Sigmoid colon (tissue), 7 donors: ENCODE data around the gene PDE6A. TPM values are rescaled to one million over a fixed set of nuclear protein-coding genes. Genes with fewer than 3 reads are reported as not detected.
"Not testable (repeated sequence)": the region's sequence is repeated elsewhere in the genome, so short reads cannot be mapped to it uniquely, and the experiment has no call there.

Experiments used
- DNase-seq: peaks from one replicate; pipeline ENCODE4 v3.0.0-alpha.2; 2019
- H3K27ac ChIP-seq, 4 donors: fragments of 200-600 bp; sonication (generic); one replicate each; pipeline ENCODE4 v1.5.1; 2016 to 2019; ENCODE audit warnings: mild to moderate bottlenecking in 1 of 4
- H3K27me3 ChIP-seq, 3 donors: fragments of 200-600 bp; sonication (generic); one replicate each; pipeline ENCODE4 v1.5.1; 2019; ENCODE audit warnings: mild to moderate bottlenecking in 1 of 3
- H3K36me3 ChIP-seq, 4 donors: fragments of 200-600 bp; sonication (generic); one replicate each; pipeline ENCODE4 v1.5.1; 2016 to 2019
- H3K4me1 ChIP-seq, 4 donors: fragments of 200-600 bp; sonication (generic); one replicate each; pipeline ENCODE4 v1.5.1; 2017 to 2019
- H3K4me3 ChIP-seq, 4 donors: fragments of 200-600 bp; sonication (generic); one replicate each; pipeline ENCODE4 v1.5.1; 2017 to 2019; ENCODE audit warnings: mild to moderate bottlenecking in 2 of 4, moderate library complexity in 1 of 4
- H3K9me3 ChIP-seq, 4 donors: fragments of 200-600 bp in 3 of 4; sonication (generic) in 3 of 4; one replicate each; pipeline versions ENCODE4 v1.5.1 to v1.6.1; 2013 to 2019
- EP300 ChIP-seq, 4 donors: sonication (generic); formaldehyde crosslinking; IDR thresholded peaks; one replicate each; pipeline ENCODE4 v1.6.1; 2017; ENCODE audit warnings: antibody characterized with exemption in 4 of 4
- POLR2A ChIP-seq, 2 donors: fragments of 450-650 bp; IDR thresholded peaks; one replicate each; pipeline ENCODE4 v1.6.1; 2016; ENCODE audit warnings: antibody characterized with exemption in 2 of 2, mild to moderate bottlenecking in 2 of 2, moderate library complexity in 2 of 2
- POLR2AphosphoS5 ChIP-seq, 4 donors: sonication (generic); formaldehyde crosslinking; IDR thresholded peaks; one replicate each; pipeline ENCODE4 v1.6.1; 2017; ENCODE audit warnings: antibody characterized with exemption in 4 of 4
- WGBS, 2 donors: extraction: QIAGEN DNeasy Blood & Tissue Kit; methylation state at CpG; one replicate each; pipeline ENCODE4 v1.1.7; 2013; 5-methylcytosine and 5-hydroxymethylcytosine counted together
- intact Hi-C: fragments of 100-400 bp; cut with DNase I; formaldehyde crosslinking; loops from one replicate; pipeline ENCODE4 v1.15.1; 2023
- polyA plus RNA-seq, 3 donors: library from polyadenylated mRNA; stranded (reverse); fragments of 200-250 nt; gene quantifications; one replicate each; pipeline ENCODE4 v1.2.3, GENCODE V29; 2013
- total RNA-seq, 4 donors: library from RNA; depleted of rRNA; stranded (reverse); fragments of >200 nt; gene quantifications; one replicate each; pipeline ENCODE4 v1.1.0, GENCODE V29; 2016
- TF ChIP-seq, protein P1 (sequence below), 4 experiments: fragments of 450-650 bp in 3 of 4; fragments of 200-600 bp in 1 of 4; IDR thresholded peaks; one replicate each; pipeline ENCODE4 v1.5.1; 2016 to 2019; ENCODE audit warnings: antibody characterized with exemption in 4 of 4, mild to moderate bottlenecking in 3 of 4, moderate library complexity in 2 of 4
- donor health status: healthy with polysubstance abuse.
- donor health status: Bipolar disorder and iron deficiency.
- donor health status: healthy.

PDE6A gene
- total and polyA plus RNA-seq, 7 donors, result 1.6 to 2.8 (median 2.4) TPM; not detected in 4

DNA sequence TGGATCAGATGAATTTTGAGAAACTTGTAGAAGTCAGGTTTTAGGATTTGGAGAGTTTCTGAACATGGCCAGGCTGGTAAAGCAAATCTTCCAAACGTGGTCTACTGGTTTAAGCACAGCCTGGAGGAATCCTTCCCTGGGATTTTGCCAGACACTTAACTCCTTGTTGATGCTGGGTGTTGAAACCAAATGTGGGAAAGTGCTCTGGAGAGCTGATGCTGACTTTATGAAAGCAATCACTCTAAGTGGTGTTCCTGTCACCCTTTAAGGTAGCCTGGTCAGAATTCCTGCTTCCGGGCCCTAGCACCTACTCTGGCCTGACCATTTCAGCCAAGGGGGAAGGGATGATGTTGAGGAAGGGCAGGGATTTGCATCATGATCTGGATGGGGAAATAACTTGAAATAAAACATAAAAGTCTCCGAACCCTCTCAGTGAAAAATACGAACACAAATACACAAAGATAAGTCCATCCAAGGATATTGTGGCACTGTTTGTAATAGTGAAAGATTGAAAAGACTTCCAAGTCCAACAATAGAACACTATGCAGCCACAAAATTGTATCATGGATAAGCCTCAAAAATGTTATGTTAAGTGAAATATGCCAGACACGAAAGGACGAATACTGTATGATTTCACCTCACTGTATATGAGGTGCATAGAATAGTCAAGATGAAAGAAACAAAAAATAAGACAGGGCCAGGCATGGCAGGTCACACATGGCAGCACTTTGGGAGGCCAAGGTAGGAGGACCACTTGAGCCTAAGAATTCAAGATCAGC is 57.7 kb downstream of the PDE6A start:
- DNase-seq, result no peak
- Histone ChIP-seq H3K9me3 (no peaks in the 10 kb centered on the region), H3K4me1 (peaks cover 0 to 4% (median 0%) of the 10 kb centered on the region in 4 donors), H3K4me3 (no peak overlapping the region), H3K36me3 (no peaks in the 10 kb centered on the region), H3K27me3 (no peaks in the 10 kb centered on the region), H3K27ac (no peak overlapping the region)
- intact Hi-C loops, result no loop called here
- no peak for TF ChIP-seq POLR2AphosphoS5 (IDR thresholded peaks at IDR 0.05)
- no peak for TF ChIP-seq POLR2A (IDR thresholded peaks at IDR 0.05)
- TF ChIP-seq EP300 (IDR thresholded peaks at IDR 0.05), result no peak
- TF ChIP-seq, protein P1, sequence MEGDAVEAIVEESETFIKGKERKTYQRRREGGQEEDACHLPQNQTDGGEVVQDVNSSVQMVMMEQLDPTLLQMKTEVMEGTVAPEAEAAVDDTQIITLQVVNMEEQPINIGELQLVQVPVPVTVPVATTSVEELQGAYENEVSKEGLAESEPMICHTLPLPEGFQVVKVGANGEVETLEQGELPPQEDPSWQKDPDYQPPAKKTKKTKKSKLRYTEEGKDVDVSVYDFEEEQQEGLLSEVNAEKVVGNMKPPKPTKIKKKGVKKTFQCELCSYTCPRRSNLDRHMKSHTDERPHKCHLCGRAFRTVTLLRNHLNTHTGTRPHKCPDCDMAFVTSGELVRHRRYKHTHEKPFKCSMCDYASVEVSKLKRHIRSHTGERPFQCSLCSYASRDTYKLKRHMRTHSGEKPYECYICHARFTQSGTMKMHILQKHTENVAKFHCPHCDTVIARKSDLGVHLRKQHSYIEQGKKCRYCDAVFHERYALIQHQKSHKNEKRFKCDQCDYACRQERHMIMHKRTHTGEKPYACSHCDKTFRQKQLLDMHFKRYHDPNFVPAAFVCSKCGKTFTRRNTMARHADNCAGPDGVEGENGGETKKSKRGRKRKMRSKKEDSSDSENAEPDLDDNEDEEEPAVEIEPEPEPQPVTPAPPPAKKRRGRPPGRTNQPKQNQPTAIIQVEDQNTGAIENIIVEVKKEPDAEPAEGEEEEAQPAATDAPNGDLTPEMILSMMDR (IDR thresholded peaks at IDR 0.05), result no peak
- 84 to 89% methylated on average over 6 of the region's 6 CpGs for WGBS, 2 donors

DNA sequence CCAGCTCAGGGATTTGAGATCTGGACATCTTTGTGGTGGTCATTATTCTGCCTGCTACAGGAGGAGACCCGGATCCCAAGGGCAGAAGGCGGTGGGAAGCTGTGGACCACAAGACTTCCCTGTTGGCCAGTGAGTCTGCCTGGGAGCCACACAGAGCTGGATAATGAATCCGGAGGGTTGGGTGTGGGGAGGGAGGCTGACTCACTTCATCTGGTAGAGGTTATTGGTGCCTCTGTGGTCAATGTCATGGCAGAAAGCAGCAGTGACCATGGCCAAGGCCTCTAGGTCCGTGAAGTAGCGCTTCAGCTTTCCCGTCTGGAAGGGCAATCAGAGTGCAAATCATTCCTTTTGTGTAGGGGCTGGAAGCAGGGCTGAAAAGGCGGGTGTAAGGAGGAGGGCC is 58.5 kb downstream of the PDE6A start:
- TF ChIP-seq, protein P1 (IDR thresholded peaks at IDR 0.05), result no peak
- TF ChIP-seq POLR2A (IDR thresholded peaks at IDR 0.05) (no peak), EP300 (IDR thresholded peaks at IDR 0.05) (no peak), POLR2AphosphoS5 (IDR thresholded peaks at IDR 0.05) (no peak)
- no peak for DNase-seq
- intact Hi-C loops, result no loop called here
- Histone ChIP-seq H3K27me3 (no peaks in the 10 kb centered on the region), H3K36me3 (no peaks in the 10 kb centered on the region), H3K4me1 (peaks cover 0 to 4% (median 0%) of the 10 kb centered on the region in 4 donors), H3K9me3 (no peaks in the 10 kb centered on the region), H3K27ac (no peak overlapping the region), H3K4me3 (no peak overlapping the region)
- 87 to 91% methylated on average over 7 of the region's 7 CpGs for WGBS, 2 donors

DNA sequence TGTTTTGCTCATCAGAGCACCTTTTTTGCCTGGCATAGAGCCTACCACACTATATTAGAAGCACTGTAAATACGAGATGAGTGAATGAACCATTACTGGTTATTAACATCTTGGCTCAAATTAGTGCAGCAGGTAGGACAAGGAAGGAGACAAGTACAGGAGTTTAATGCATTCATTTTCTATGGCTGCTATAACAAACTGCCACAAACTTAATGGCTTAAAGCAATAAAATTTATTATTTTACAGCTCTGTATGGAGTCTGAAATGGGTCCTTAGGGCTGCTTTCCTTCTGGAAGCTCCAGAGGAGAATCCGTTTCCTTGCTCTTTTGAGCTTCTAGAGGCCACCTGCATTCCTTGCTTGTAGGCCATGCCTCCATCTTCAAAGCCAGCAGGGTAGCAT is 59.1 kb downstream of the PDE6A start:
- no peak for DNase-seq
- Histone ChIP-seq H3K4me1 (peaks cover 0 to 4% (median 0%) of the 10 kb centered on the region in 4 donors), H3K9me3 (no peaks in the 10 kb centered on the region), H3K36me3 (no peaks in the 10 kb centered on the region), H3K4me3 (no peak overlapping the region), H3K27ac (no peak overlapping the region), H3K27me3 (no peaks in the 10 kb centered on the region)
- intact Hi-C loops, result no loop called here
- WGBS, 2 donors, result 13 to 66% methylated on average over 2 of the region's 2 CpGs
- TF ChIP-seq POLR2A (IDR thresholded peaks at IDR 0.05), result no peak
- TF ChIP-seq, protein P1 (IDR thresholded peaks at IDR 0.05), result no peak
- no peak for TF ChIP-seq POLR2AphosphoS5 (IDR thresholded peaks at IDR 0.05)
- TF ChIP-seq EP300 (IDR thresholded peaks at IDR 0.05), result no peak

DNA sequence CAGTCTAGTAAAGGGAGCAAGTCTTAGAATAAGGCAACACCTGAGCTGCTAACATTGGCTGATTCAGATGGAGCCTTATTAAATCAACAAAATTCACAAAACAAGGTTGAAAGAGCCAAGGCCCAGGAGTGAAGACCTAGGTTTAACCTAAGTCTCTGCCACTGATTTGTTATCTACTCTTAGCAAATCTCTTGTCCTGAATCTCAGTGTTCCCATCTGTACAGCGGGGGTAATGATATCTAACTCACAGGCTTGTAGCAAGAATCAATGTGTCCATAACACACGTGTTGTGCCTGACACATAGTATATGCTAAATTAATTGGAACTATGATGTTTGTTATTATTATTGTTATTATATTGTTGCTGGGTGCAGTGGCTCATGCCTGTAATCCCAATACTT is 61.0 kb downstream of the PDE6A start:
- DNase-seq, result no peak
- TF ChIP-seq, protein P1 (IDR thresholded peaks at IDR 0.05), result no peak
- TF ChIP-seq POLR2AphosphoS5 (IDR thresholded peaks at IDR 0.05) (no peak), POLR2A (IDR thresholded peaks at IDR 0.05) (no peak), EP300 (IDR thresholded peaks at IDR 0.05) (no peak)
- intact Hi-C loops, result no loop called here
- H3K36me3 ChIP-seq, result no peaks in the 10 kb centered on the region
- no peak overlapping the region for H3K4me3 ChIP-seq
- 93 to 96% methylated on average over 2 of the region's 2 CpGs for WGBS, 2 donors
- H3K4me1 ChIP-seq, result peaks cover 0 to 4% (median 0%) of the 10 kb centered on the region in 4 donors
- H3K9me3 ChIP-seq, result no peaks in the 10 kb centered on the region
- H3K27me3 ChIP-seq, result no peaks in the 10 kb centered on the region
- no peak overlapping the region for H3K27ac ChIP-seq

DNA sequence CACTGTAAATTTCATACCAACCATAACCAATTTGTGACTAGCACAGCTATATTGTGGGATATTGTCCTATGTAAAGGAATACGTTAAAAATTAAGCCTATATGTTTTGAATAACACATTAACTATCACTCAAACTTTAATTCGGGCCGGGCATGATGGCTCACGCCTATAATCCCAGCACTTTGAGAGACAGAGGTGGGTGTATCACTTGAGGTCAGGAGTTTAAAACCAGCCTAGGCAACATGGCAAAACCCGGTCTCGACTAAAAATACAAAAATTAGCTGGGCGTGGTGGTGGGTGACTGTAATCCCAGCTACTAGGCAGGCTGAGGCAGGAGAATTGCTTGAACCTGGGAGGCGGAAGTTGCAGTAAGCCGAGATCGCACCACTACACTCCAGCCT is 62.0 kb downstream of the PDE6A start:
- H3K9me3 ChIP-seq, intact Hi-C loops, H3K4me1 ChIP-seq, DNase-seq, H3K36me3 ChIP-seq, H3K27ac ChIP-seq, H3K27me3 ChIP-seq, H3K4me3 ChIP-seq: not testable (repeated sequence)
- 47 to 80% methylated on average over 10 of the region's 10 CpGs for WGBS, 2 donors
